Measurements from ENCODE around the gene SPP1.
"Not testable (repeated sequence)": the region's sequence is repeated elsewhere in the genome, so short reads cannot be mapped to it uniquely, and the experiment has no call there.

SPP1 gene

DNA sequence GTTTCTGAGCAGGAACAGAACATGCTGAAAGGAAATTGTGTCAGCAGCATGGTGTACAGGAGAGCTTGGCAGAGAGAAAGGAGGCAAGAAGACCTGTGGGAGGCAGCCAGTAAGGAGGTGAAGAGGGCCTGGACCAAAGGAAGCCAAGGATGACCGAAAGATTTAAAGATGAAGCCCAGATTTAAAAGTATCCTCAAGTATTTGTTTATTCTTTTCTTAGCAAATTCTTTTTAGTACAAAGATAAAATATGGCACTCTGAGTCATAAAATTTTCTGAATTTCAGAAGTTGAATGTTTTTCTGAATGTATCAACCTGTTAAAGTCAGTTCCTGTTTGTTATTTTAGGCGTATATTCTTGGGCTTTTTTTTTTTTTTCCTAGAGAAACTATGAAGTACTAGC is 35.5 kb downstream of the SPP1 start:
- ATAC-seq (replicated peaks): no peak
- H3K9me3 Mint-ChIP-seq: no peaks in the 10 kb centered on the region
- H3K27me3 Mint-ChIP-seq: peaks cover 8 to 16% of the 10 kb centered on the region in 2 donors
- H3K36me3 Mint-ChIP-seq: peaks cover 10 to 13% of the 10 kb centered on the region in 2 donors
- no peak overlapping the region for H3K27ac Mint-ChIP-seq
- DNase-seq: no peak
- H3K4me3 Mint-ChIP-seq: peak overlapping the region; percentile 36 to 68
- peaks cover 35 to 68% of the 10 kb centered on the region in 2 donors for H3K4me1 Mint-ChIP-seq

DNA sequence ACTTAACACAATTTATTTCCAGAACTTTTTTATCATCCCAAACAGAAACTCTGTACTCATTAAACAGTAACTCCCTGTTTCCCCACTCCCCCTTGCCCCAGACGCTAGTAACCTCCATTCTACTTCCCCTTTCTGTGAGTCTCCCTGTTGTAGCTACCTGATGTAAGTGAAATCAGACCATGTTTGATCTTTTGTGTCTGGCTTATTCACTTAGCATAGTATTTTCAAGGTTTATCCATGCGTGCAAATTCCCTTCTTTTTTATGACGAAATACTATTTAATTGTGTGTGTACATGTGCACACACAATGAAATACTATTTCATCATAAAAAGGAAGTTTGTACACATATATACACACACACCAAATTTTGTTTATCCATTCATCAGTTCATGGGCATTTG is 37.1 kb downstream of the SPP1 start:
- DNase-seq (no peak), ATAC-seq (replicated peaks) (peak; percentile 80 to 83)
- H3K4me1 Mint-ChIP-seq: peaks cover 32 to 69% of the 10 kb centered on the region in 2 donors
- peak overlapping the region; percentile 68 to 73 for H3K4me3 Mint-ChIP-seq
- no peaks in the 10 kb centered on the region for H3K9me3 Mint-ChIP-seq
- peaks cover 0 to 9% of the 10 kb centered on the region in 2 donors for H3K27me3 Mint-ChIP-seq
- H3K27ac Mint-ChIP-seq: peak overlapping the region; percentile 77
- H3K36me3 Mint-ChIP-seq: peaks cover 10 to 13% of the 10 kb centered on the region in 2 donors

DNA sequence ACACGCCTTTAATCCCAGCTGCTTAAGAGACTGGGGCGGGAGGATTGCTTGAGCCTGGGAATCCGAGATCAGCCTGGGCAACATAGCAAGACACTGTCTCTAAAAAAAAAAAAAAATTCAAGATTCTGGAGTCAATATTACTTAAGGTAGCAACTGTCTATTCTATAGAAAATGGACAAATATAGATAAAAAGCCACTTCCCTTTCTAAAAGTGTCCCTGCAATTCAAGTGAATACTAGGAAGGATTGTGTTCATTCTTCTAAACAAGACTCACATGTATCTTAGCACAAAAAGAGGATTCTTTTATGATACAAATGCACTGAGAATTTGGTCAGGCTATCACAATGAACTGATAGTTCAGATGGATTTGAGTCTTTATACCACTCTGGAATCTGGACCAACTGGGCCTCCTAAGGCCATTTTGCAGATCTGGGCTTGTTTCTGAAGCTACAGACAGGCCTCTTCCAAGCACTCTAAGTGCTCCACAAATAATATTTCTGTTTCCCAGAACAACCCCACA is 38.9 kb downstream of the SPP1 start:
- DNase-seq: no peak
- peaks cover 0 to 3% of the 10 kb centered on the region in 2 donors for H3K27me3 Mint-ChIP-seq
- no peak overlapping the region for H3K4me3 Mint-ChIP-seq
- H3K9me3 Mint-ChIP-seq: no peaks in the 10 kb centered on the region
- peaks cover 33 to 63% of the 10 kb centered on the region in 2 donors for H3K4me1 Mint-ChIP-seq
- H3K36me3 Mint-ChIP-seq: peaks cover 9 to 10% of the 10 kb centered on the region in 2 donors
- ATAC-seq (replicated peaks): no peak
- peak overlapping the region; percentile 15 for H3K27ac Mint-ChIP-seq

DNA sequence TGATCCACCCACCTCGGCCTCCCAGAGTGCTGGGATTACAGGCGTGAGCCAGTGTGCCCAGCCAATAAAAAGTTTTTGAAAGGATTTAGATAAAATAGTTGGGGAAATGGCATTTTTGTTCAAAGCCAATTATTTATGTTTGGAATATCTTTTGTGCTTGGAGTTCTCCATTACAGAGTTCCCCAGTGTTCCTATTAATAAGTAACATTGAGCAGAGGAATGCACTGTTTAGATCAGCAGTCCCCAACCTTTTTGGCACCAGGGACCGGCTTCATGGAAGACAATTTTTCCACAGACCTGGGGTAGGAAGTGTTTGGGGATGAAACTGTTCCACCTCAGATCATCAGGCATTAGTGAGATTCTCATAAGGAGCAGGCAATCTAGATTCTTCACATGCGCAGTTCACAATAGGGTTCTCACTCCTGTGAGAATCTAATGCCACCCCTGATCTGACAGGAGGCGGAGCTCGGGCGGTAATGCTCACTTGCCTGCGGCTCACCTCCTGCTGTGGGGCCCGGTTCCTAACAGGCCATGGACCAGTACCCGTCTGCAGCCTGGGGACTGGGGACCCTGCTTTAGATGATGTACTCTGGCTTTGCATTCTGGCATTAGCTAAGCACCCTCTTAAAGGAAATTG is 40.3 kb downstream of the SPP1 start:
- DNase-seq: no peak
- no peak overlapping the region for H3K27ac Mint-ChIP-seq
- ATAC-seq (replicated peaks): no peak
- H3K27me3 Mint-ChIP-seq: peaks cover 0 to 1% of the 10 kb centered on the region in 2 donors
- no peaks in the 10 kb centered on the region for H3K9me3 Mint-ChIP-seq
- H3K4me1 Mint-ChIP-seq: peaks cover 31 to 58% of the 10 kb centered on the region in 2 donors
- H3K36me3 Mint-ChIP-seq: peaks cover 5 to 10% of the 10 kb centered on the region in 2 donors
- no peak overlapping the region for H3K4me3 Mint-ChIP-seq

DNA sequence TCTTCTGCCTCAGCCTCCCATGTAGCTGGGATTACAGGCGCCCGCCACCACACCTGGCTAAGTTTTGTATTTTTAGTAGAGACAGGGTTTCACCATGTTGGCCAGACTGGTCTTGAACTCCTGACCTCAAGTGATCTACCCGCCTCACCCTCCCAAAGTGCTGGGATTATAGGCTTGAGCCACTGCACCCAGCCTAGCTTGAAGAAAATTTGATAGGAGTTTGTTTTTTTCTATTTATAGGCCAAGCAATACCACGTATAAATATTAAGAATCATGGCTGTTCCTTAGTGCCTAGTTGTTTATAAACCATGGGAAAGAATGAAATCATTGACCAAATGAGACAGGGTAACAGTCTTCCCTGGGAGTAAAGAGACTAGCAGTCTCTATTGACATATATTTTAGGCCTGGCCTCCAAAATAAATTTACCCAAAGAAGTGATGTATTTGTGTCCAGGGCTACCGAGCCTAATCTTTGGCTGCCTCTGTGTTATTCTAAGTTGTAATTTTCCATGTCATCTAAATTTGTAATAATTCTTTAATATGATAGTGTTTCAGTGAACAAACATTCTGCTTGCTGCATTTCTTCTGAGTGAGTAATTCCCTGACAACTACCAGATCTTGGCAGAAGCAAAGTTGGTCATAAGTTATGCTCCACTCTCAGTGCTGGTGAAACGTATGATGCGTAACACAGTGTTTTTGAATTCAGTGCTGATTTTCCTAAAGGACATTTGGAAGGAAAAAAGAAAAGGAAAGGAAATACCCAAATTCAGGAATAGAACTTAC is 42.2 kb downstream of the SPP1 start:
- no peaks in the 10 kb centered on the region for H3K27me3 Mint-ChIP-seq
- H3K27ac Mint-ChIP-seq: no peak overlapping the region
- H3K36me3 Mint-ChIP-seq: peaks cover 11 to 16% of the 10 kb centered on the region in 2 donors
- DNase-seq (no peak), ATAC-seq (replicated peaks) (no peak)
- H3K4me3 Mint-ChIP-seq: no peak overlapping the region
- H3K4me1 Mint-ChIP-seq: peaks cover 26 to 51% of the 10 kb centered on the region in 2 donors
- H3K9me3 Mint-ChIP-seq: no peaks in the 10 kb centered on the region

DNA sequence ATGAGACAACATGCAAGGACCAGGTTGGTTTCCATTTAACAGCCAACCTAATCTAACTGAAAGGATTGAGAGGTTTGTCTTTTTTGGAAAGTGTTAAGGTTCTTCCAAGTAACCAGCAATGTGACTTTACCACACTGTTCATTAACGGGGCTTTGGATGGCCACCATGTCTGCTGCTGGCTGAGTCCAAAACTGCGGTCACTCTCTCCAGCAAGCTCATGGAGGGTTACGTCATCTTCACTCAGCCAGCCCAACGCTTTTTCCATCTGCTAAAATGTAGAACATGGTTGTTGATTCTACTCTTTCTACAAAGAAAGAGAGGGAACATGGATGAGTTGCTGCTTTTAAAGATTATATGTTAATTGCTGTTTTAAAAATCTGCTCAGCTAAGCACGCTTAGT is 43.0 kb downstream of the SPP1 start:
- no peaks in the 10 kb centered on the region for H3K9me3 Mint-ChIP-seq
- DNase-seq: no peak

DNA sequence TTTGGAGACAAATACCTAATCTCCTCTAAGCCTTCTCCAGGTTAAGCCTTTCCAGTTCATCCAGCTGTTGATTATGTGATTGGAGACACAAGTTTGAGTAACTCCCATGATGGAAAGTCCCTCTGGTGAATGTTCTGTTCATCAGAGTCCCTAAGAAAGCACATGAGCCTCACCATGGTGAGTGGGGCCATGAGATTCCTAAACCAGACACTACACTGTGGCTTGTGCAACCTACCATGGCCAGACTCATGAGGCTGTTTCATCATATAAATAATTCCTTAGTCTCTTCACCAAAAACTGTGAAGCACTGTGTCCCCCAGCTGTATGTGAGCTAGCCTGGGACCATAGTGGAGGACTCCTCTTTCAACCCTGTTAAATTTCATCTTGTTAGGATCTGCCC is 46.3 kb downstream of the SPP1 start:
- Mint-ChIP-seq H3K27ac (no peak overlapping the region), H3K27me3 (no peaks in the 10 kb centered on the region), H3K36me3 (peaks cover 24 to 26% of the 10 kb centered on the region in 2 donors), H3K4me1 (peaks cover 9 to 12% of the 10 kb centered on the region in 2 donors), H3K4me3 (no peak overlapping the region), H3K9me3 (peaks cover 9 to 10% of the 10 kb centered on the region in 2 donors)
- DNase-seq (no peak), ATAC-seq (replicated peaks) (no peak)

More for the DNA sequence above, 43.0 kb downstream of the SPP1 start:
- Mint-ChIP-seq H3K4me3 (no peak overlapping the region), H3K27me3 (no peaks in the 10 kb centered on the region), H3K27ac (no peak overlapping the region), H3K36me3 (peaks cover 11 to 17% of the 10 kb centered on the region in 2 donors), H3K4me1 (peaks cover 21 to 43% of the 10 kb centered on the region in 2 donors)
- no peak for ATAC-seq (replicated peaks)

DNA sequence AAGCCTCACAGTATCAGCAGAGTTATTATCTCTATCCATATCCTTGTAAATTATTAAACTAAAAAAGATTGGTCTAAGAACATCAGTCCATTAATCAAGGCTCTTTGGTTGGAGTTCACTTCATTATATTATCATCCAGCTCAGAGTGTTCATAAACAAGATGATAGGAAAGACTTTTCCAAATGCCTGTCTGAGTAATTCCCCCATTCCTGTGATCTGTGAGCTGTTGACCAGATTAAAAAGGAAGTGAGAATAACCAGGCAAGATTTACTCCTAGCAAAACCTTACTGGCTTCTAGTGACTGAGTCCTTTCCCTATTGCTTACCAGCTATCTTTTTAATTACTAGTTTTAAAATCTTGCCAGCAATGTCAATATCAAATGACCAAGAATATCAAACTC is 46.8 kb downstream of the SPP1 start:
- peaks cover 10% of the 10 kb centered on the region in 2 donors for H3K9me3 Mint-ChIP-seq
- H3K4me1 Mint-ChIP-seq: peaks cover 9 to 15% of the 10 kb centered on the region in 2 donors
- no peak overlapping the region for H3K4me3 Mint-ChIP-seq
- peaks cover 28 to 31% of the 10 kb centered on the region in 2 donors for H3K36me3 Mint-ChIP-seq
- H3K27ac Mint-ChIP-seq: no peak overlapping the region
- DNase-seq: no peak
- no peaks in the 10 kb centered on the region for H3K27me3 Mint-ChIP-seq
- ATAC-seq (replicated peaks): no peak

DNA sequence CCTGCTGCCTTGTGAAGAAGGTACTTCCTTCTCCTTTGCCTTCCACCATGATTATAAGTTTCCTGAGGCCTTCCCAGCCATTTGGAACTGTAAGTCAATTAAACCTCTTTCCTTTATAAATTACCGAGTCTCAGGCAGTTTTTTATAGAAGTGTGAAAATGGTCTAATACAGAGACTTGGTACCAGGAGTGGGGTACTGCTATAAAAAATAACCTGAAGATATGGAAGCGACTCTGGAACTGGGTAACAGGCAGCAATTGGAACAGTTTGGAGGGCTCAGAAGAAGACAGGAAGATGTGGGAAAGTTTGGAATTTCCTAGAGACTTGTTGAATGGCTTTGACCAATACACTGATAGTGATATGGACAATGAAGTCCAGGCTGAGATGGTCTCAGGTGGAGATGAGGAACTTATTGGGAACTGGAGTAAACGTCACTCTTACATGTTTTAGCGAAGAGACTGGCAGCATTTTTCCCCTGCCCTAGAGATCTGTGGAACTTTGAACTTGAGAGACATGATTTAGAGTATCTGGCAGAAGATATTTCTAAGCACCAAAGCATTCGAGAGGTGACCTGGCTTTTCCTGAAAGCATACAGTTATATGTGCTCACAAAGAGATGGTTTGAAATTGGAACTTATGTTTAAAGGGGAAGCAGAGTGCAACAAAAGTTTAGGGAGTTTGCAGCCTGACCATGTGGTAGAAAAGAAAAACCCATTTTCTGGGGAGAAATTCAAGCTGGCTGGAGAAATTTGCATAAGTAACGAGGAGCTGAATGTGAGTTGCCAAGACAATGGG is 50.6 kb downstream of the SPP1 start:
- H3K36me3 Mint-ChIP-seq: peaks cover 48 to 54% of the 10 kb centered on the region in 2 donors
- H3K27me3 Mint-ChIP-seq; ATAC-seq (replicated peaks); H3K27ac Mint-ChIP-seq; DNase-seq; H3K4me3 Mint-ChIP-seq: not testable (repeated sequence)
- H3K9me3 Mint-ChIP-seq: peaks cover 17 to 21% of the 10 kb centered on the region in 2 donors
- H3K4me1 Mint-ChIP-seq: peaks cover 25 to 46% of the 10 kb centered on the region in 2 donors

DNA sequence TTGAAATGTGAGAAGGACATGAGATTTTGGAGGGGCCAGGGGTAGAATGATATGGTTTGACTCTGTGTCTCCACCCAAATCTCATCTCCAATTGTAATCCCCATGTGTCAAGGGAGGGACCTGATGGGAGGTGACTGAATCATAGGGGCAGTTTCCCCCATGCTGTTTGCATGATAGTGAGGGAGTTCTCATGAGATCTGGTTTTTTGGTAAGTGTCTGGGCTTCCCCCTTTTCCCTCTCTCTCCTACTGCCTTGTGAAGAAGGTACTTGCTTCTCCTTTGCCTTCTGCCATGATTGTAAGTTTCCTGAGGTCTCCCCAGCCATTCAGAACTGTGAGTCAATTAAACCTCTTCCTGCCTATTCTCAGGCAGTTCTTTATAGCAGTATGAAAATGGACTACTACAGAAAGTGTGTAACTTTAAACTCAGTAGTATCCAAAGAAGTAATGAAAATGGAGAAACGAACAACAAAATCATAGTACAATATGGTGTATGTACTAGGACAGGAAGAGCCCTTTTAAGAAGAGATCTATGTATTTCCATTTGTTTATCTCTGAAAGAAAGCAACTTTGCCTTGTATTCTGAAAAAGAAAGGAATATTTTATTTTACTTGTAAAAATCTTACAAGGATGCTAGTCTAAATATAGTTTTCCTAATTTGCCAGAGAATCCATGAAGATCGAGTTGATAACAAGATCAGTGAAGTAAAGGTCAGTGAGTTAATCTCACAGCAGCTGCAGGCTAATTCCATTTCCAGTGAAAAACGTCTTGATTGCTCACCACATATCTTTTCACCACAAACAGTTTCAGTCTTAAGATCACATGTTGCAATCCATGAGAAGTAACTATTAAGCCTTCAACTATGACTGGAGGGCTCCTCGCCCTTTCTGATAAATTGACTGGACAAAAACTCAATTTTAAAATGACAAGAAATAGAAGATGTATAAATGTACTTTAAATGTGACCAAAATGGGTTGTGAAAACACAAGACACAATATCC is 52.4 kb downstream of the SPP1 start:
- ATAC-seq (replicated peaks) (peak; percentile 88 to 93), DNase-seq (no peak)
- peak overlapping the region in 1 of 2 donors; percentile 10 for H3K4me3 Mint-ChIP-seq
- H3K27me3 Mint-ChIP-seq: no peaks in the 10 kb centered on the region
- peaks cover 20 to 34% of the 10 kb centered on the region in 2 donors for H3K4me1 Mint-ChIP-seq
- peak overlapping the region; percentile 75 for H3K27ac Mint-ChIP-seq
- H3K36me3 Mint-ChIP-seq: peaks cover 40 to 47% of the 10 kb centered on the region in 2 donors
- peaks cover 17 to 21% of the 10 kb centered on the region in 2 donors for H3K9me3 Mint-ChIP-seq

DNA sequence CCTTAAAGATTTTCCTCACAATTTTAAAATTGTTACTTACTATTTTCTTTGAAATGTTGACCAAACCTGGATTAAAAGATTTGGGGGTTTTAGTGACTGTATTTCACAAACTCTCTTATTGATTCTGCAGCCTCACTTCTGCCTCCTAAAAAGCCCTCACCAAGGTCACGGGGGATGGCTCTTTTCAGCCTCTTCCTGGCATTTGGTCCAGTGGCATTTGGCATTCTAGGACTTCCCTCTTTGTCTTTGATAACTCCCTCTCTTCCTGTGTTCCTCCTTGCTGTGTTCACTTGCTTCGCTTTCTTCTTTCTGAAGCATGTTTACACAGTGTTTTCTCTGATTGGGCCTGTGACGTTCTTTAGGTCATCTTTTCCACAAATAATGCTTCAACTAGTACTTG is 53.4 kb downstream of the SPP1 start:
- H3K27ac Mint-ChIP-seq: peak overlapping the region; percentile 59
- peaks cover 19 to 34% of the 10 kb centered on the region in 2 donors for H3K4me1 Mint-ChIP-seq
- H3K9me3 Mint-ChIP-seq: peaks cover 17 to 21% of the 10 kb centered on the region in 2 donors
- ATAC-seq (replicated peaks) (no peak), DNase-seq (no peak)
- no peak overlapping the region for H3K4me3 Mint-ChIP-seq
- H3K27me3 Mint-ChIP-seq: no peaks in the 10 kb centered on the region
- peaks cover 37 to 45% of the 10 kb centered on the region in 2 donors for H3K36me3 Mint-ChIP-seq

DNA sequence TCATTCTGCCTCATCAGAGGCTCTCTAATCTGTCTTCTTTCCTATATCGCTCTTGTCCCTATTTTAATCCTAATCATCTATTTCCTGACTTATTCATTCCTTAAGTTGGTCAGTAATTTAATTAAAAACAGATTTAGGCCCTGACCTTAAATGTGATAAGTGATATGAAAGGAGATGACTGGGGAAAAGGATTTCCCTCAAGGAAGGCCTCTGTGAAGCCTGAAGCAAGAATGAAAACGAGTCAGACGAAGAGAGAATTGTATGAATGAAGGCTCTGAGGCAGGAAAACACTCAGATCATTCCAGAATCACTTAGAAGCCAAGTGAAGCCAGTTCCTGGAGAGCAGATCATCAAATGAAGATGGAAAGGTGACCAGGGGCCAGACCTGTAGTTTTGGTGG is 54.0 kb downstream of the SPP1 start:
- ATAC-seq (replicated peaks) (no peak), DNase-seq (no peak)
- no peak overlapping the region for H3K27ac Mint-ChIP-seq
- no peaks in the 10 kb centered on the region for H3K27me3 Mint-ChIP-seq
- H3K4me3 Mint-ChIP-seq: no peak overlapping the region
- H3K4me1 Mint-ChIP-seq: peaks cover 19 to 34% of the 10 kb centered on the region in 2 donors
- peaks cover 17 to 21% of the 10 kb centered on the region in 2 donors for H3K9me3 Mint-ChIP-seq
- peaks cover 34 to 43% of the 10 kb centered on the region in 2 donors for H3K36me3 Mint-ChIP-seq
